CD4-positive, alpha-beta T cell treated with Interleukin-17A for 1 hour (primary cell): ENCODE results near the gene IFI44L.

ENCODE experiments used
- DNase-seq: peaks from one replicate; pipeline ENCODE4 v3.0.0-alpha.2; 2020

Gene IFI44L

GRCh38 chr1:78691995-78692747 is 71.9 kb downstream of the IFI44L start:
- DNase-seq, result no peak
